ENCODE data around the gene AGMO.

AGMO gene

DNA sequence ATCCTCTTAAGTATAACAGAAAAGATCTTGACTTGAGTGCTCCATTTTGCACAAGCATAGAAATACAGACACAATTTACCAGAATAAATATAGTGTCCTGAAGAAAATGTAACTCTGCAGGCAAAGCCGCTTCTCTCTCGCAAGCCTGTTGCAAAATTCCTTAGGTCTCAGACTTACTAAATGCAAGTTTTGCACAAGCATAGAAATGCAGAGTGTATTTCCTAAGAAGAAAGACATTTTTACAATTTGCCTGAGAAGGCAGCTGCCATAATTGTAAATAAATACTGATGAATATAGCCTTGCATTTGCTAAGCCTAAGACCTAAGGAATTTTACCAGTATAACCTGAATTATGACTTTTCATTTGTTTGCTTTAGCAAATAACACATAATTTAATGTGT is 67.1 kb downstream of the AGMO start:
- DNase-seq = no peak

GRCh38 chr7:15491361-15491760 is 70.5 kb downstream of the AGMO start:
- DNase-seq = no peak

DNA sequence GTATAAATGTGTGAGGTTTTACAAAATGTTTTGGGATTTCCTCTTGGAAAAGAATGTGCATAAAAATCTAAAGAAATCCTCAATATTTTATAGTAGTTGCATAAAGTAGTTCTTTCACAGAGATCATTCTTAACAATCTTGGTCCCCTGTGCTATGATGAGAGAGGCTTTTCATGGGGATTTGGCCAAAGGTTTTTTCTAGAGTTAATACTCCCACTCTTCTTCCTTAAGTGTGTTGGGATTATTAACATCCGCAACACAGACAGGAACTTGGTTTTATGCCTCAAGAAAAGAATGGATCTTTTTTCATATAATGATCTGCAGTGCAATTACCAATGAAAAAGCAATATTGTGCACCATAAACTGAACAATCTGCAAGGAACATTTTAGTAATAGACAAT is 71.5 kb downstream of the AGMO start:
- DNase-seq = no peak

DNA sequence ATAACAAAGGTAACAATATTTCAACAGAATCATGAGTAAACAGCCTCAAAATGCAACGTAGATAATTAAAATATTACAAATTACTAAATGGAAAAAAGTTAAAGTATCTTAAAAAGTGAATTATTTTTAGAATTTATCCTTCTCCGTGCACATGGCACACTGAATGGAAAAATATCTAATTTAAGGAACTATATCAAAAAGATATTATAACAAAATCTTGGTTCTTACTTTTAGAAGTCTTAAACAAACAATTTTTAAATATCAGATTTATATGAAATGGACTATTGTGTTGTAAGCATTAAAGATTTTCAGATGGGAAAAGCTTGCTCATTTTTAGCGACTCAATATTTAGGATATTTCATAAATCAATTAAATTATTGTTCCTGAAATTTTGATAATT is 72.0 kb downstream of the AGMO start:
- DNase-seq = no peak

GRCh38 chr7:15489383-15489782 is 72.4 kb downstream of the AGMO start:
- DNase-seq = no peak

DNA sequence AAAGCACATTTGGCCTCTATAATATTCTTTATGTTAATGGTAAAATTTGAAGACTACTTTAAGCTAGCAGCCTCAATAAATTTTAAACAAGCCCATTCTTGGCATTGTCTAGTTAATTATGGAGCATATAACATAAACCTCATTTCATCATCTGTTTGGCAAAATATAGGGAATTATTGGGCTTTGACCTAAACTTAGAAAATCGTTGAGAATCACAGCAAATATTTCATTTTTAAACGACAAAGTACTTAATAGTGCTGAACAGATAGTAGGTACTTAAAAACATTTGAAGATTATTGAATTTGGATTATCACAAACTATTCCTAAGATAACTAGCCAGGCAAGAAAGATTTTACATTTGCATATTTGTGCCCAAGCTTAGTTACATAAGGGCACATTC is 73.4 kb downstream of the AGMO start:
- DNase-seq = no peak

DNA sequence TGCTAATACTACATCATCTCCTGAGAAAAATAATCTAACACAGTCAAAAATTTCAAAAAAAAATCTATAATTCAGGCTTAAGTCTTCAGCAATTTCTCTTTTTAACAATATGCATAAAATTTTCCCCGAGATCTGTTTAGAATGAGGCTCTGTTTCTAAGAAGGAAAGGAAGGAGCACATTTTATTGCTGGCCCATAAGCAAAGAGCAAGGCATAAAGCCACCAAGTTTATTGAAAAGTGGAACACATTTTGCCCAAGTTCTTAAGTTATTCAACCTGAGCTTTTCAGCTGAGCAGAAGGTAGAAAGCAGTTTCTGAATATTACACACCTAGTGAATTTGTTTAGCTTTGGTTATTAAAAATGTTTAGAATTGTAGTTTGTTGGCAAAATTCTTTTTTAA is 73.9 kb downstream of the AGMO start:
- DNase-seq = no peak

GRCh38 chr7:15485998-15486397 is 75.8 kb downstream of the AGMO start:
- no peak for DNase-seq

GRCh38 chr7:15485431-15485830 is 76.4 kb downstream of the AGMO start:
- no peak for DNase-seq

DNA sequence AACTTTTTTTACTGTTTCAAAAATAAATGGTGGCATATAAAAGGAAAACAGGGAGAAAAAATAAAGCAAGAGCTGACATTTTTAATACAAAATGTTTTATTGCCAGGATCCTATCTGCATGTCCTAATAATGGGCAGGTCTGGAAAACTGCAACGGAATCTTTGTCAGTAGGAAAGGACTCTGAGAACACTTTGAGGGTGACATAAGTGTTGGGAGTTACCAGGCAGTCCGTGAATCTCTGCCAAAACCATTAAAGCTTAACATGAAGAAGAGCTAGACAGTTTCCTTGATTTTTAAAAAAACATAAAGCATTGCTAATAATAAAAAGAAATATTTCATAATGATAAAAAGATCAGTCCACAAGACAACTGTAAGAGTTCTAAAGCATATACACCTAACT is 80.7 kb downstream of the AGMO start:
- no peak for DNase-seq

DNA sequence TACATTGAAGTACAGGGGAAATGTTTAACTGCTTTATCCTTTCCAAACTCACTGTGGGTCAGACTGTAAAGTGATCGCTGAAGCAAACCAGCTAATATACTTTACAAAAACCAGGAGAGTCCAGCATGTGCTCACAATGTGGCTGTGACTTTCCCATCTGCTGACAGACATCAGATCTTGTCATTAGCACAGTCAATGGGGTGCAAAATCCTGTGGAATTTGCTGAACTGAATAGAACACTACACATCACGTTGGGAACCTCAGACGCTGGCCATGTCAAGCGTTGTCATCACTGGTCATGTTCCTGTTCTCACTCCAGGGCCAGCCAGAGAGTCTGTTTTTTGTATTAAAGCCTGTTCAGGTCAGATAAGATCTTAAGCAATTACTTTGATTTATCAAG is 83.4 kb downstream of the AGMO start:
- DNase-seq = no peak

- DNase-seq = no peak
Observed at GRCh38 chr7:15476531-15476918, 85.3 kb downstream of the AGMO start.

DNA sequence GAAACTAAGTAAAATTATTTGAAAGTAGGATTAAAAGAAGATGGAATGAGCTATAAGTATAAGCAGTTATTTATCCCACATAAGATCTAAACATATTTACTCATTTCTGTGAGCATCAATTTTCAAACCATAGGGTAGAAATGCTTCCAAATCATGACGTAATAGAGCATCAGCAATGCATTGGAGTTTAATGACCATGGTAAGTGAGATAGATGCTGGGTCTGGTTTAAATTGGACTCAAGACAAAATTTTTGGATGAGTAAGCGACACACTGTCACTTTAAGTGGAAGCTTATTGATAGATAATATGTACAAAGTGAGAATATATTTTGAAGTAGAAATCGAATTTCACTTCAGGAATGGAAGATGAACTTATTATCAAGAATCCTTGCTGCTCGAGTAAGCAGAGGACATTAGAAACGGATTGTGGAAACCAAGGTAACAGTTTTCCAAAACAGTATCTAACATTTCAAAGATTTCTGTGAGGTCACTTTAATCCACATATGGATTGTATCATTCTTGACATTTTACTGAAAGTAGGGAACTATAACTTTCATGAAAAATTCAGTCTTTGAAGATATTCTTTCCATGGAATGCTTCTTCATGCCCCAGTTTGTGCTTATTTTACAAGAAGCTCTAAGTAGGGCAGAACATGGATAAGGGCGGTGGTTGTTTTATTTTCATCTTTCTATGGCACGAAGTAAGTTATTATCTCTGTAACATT is 85.8 kb downstream of the AGMO start:
- no peak for DNase-seq

DNA sequence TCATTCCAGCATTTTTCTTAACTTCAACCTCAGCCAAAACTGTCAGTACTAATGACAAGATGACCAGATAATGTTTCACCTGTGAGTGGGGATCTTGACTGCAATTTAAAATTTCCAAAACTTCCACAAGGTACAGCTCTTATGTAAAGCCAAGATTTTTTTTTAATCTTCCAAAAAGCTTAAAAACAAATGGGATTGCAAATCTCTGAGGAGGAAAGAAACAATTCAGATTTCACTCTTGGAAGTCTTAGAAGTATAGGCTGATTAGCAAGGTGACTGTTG is 90.2 kb downstream of the AGMO start:
- no peak for DNase-seq

DNA sequence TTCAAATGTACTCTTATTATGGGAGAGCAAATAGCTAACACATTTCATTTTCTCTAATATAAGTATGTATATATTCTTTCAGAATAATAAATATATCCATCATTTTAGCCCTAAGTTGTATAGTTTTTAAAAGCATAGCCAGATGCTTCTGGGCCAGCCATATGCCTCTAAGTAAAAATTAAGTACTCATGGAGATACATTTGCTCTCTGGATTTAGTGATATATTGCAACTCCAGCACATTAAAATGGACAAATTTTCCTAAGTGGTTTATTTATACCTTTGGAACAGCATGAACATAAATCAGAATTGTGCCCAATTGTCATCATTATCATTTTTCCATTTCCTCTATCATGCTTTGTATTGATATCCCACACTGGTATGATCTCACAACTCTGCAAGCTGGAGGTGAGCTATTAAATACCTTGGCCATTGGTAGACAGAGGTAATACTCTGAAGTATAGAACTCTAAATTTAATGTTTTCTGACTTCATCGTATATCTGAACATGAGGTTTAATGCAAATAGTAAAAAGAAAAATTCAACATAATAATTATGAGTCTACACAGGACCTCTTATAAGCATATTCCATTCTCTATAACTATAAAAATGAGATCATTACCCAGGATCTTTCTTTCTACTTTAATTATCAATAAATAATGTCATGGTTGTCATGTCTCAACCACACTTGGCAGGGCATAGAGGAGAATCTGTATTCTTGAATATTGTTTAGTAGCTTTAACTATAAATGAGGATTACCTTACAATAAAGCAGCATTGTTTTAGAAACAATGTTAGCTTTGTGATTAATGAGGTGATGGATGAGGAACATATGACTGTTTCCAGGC is 90.8 kb downstream of the AGMO start:
- DNase-seq = no peak

DNA sequence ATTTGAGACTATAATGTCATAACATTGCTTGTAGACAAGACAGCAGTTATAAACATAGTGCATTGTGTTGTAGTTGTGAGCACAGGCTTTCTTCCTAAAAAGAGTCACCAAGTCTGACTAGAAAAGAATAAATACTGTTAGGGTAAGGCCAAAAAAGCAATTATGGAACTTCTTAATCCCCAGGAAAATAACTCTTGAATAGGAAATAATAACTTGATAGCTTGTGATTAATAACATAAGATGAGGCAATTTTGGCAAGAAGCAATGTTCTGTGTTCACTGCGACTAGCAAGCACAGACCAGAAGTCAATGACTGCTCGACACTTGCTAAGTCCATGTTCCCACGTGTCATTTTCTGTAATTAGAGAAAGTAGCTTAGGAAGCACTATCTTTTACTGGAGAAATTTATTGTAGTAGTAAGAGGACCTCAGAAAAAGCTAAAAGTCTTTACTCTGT is 97.1 kb downstream of the AGMO start:
- no peak for DNase-seq

DNA sequence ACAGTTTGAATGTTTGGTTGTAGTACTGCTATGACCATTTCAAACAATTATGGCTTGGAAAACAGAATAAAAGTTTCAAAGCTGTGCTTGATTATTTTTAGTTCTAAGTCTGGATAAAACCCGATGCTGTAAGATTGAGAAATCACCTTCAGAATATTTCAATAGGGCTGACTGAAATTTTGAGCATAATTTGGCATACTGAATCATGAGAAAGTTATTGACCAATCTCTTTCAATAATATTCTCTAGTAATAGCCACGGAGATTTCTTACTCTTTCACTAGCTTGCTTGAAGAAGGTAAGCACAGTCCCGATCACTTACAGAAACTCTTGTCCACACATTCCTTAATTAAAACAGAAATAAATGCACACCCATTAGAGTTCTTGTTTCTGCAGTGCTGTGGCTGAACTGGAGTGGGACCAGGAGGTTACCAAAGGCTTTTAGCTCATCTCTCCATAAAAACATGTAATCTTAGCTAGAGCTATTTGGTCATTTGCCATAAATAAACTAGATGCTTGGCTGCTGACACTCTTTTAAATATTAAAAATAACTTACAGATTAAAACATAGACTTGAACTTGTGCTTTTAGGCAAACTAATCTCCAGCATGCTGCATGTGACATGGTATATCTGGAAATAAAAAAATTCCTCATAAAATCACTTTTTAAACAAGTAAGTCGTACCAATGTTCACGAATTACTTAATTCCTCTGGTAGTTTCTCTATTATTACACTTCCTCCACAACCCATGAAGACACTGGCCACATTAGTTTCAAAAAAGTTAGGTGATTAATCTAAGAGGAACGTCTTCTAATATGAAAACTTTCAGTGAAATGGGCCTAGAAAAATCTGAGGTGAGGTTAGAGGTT is 97.8 kb downstream of the AGMO start:
- DNase-seq = no peak

GRCh38 chr7:15462721-15463389 is 99.0 kb downstream of the AGMO start:
- DNase-seq = no peak

DNA sequence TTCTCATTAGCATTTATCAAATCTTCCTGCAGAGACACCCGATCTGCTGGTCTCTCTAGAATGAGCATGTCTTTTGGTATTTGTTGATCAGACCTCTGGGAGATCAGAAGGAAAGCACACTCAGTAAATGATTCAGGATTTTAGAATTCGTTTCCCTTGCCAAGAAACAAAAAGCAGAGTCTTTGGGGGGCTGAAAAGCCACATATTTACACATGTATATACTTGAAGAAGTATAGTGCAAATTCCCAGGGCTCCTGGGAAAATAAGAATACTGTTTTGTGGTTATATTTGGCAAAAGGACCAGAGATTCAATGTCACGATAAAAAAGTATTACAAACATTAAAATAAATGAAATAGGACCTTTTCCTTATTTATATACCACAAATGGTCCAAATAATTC is 100.2 kb downstream of the AGMO start:
- no peak for DNase-seq

- DNase-seq = no peak
Observed at GRCh38 chr7:15459018-15459615, 102.7 kb downstream of the AGMO start.

DNA sequence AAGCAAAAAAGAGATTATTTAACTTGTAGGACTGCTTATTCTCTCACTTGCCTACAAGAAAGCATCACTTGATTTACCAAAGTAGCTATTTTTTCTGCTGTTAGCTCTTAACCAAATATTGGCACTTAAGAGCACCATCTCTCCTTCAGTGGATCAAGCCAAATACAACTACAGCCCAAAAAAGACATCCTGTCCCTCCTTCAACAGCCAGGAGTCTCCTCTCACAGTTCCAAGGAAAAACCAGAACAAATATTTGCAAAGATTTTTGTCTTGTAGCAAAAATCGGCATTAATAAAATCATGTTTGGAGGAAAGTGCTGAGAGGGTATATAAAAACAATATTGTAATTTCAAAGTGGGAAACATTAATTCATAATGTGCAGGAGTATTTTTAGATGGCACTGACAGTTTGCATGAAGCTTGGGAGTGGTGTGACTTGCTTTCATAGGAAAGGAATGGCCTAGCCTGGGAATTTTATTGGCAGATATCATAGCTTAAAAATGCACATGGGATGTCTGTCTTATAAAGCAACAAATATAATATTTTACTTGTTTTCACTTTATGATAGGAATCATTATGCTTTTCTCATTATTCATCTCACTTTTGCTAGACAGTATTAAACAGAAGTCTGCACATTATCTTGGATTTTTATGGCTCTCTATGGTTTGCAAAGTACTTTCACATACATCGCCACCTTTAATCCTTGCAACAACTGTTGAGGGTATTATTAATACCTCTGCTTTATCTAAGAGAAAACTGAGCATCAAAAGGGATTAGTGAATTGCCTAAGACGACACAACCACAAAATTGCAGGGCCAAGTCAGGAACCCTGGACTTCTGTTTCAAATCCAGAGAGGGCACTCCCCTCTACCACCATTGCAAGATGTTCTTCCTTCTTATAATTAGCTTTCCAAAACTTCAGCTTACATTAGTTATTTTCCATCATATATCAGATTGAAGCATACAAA is 103.5 kb downstream of the AGMO start:
- DNase-seq = no peak

GRCh38 chr7:15452670-15453069 is 109.1 kb downstream of the AGMO start:
- no peak for DNase-seq
